HEK293 (cell line): ENCODE data around the gene CFAP65.

Source experiments
- CTCF ChIP-seq: fragments of 450-650 bp; formaldehyde crosslinking; IDR thresholded peaks from 2 replicates; pipeline ENCODE4 v1.5.1; 2016; ENCODE audit warnings: missing biosample characterization, missing genetic modification characterization
- MYNN ChIP-seq: fragments of 450-650 bp; formaldehyde crosslinking; IDR thresholded peaks from 2 replicates; pipeline ENCODE4 v1.5.1; 2016; ENCODE audit warnings: missing biosample characterization, missing genetic modification characterization, borderline replicate concordance
- ZNF513 ChIP-seq: fragments of 450-650 bp; IDR thresholded peaks from 2 replicates; pipeline ENCODE4 v1.5.1; 2018; ENCODE audit warnings: missing biosample characterization, missing genetic modification characterization
- ZNF626 ChIP-seq: fragments of 450-650 bp; sonication (Bioruptor Pico); formaldehyde crosslinking; IDR thresholded peaks from 2 replicates; pipeline ENCODE4 v1.5.1; 2018; ENCODE audit warnings: missing biosample characterization, missing genetic modification characterization, inconsistent platforms

- no peak for TF ChIP-seq MYNN (tag by site-specific recombination)
- TF ChIP-seq ZNF626 (tag by site-specific recombination) = no peak
- no peak for TF ChIP-seq ZNF513
- TF ChIP-seq CTCF (tag by site-specific recombination) = no peak
These were observed 48.0 kb upstream of the CFAP65 start for GRCh38 chr2:219089330-219089729.
